H1 (cell line): Measurements from ENCODE around the gene GPC6. TPM values are rescaled to one million over a fixed set of nuclear protein-coding genes. Genes with fewer than 3 reads are reported as not detected.

Experiments used
- CTCF ChIA-PET: fragments of 300-600 bp; sonication (Branson Sonifier 250); formaldehyde crosslinking; loops from one replicate; lab custom pipeline; 2021; ENCODE audit not compliant: partially characterized antibody; lab: Charles Lee
- POLR2A ChIA-PET: fragments of 300-600 bp; sonication (Branson Sonifier 250); formaldehyde crosslinking; loops from one replicate; lab custom pipeline; 2021; ENCODE audit warnings: inconsistent platforms; ENCODE audit not compliant: partially characterized antibody; lab: Charles Lee
- DNase-seq, 2 experiments: peaks; one replicate each; pipeline versions ENCODE4 v3.0.0 to v3.0.0-alpha.2; 2010 to 2022; ENCODE audit warnings: low spot score in 2 of 2, low read depth in 1 of 2, mixed read lengths in 1 of 2
- FAIRE-seq: peaks from 2 replicates; lab custom pipeline; 2011; peaks lifted over from hg19 to GRCh38; lab: Jason Lieb, UNC
- H2AFZ ChIP-seq: 2 replicates; pipeline ENCODE4 v1.8.1; 2012; ENCODE audit warnings: low read length, inconsistent platforms
- H2AK5ac ChIP-seq: 2 replicates; pipeline ENCODE4 v1.6.1; 2013; ENCODE audit warnings: low read depth, low read length
- H2BK120ac ChIP-seq: replicated peaks from 2 replicates; pipeline ENCODE3; 2013; ENCODE audit warnings: low read depth, low read length, inconsistent platforms
- H2BK12ac ChIP-seq: 2 replicates; pipeline ENCODE4 v1.6.1; 2013; ENCODE audit warnings: low read depth, low read length
- H2BK15ac ChIP-seq: 2 replicates; pipeline ENCODE4 v1.6.1; 2013; ENCODE audit warnings: low read length
- H2BK20ac ChIP-seq: 2 replicates; pipeline ENCODE4 v1.6.1; 2013; ENCODE audit warnings: low read length
- H2BK5ac ChIP-seq: 2 replicates; pipeline ENCODE4 v1.6.1; 2013; ENCODE audit warnings: low read depth, low read length
- H3K14ac ChIP-seq: 2 replicates; pipeline ENCODE4 v1.6.1; 2013; ENCODE audit warnings: inconsistent platforms; ENCODE audit not compliant: insufficient read length
- H3K18ac ChIP-seq: 2 replicates; pipeline ENCODE4 v1.6.1; 2013; ENCODE audit warnings: low read length; ENCODE audit errors: extremely low read depth
- H3K23ac ChIP-seq: 2 replicates; pipeline ENCODE4 v1.6.1; 2013; ENCODE audit warnings: inconsistent platforms; ENCODE audit not compliant: insufficient read length
- H3K23me2 ChIP-seq: 2 replicates; pipeline ENCODE4 v1.6.1; 2013; ENCODE audit warnings: low read depth, low read length
- H3K27ac ChIP-seq: 2 replicates; pipeline ENCODE4 v1.6.1; 2011; ENCODE audit warnings: low read depth, low read length, inconsistent platforms
- H3K27me3 ChIP-seq, 4 experiments: replicated peaks in 1 of 4; 1 replicate in 1 of 4; 2 replicates in 3 of 4; pipeline versions ENCODE4 v1.6.1 to v1.8.1; 2011 to 2013; ENCODE audit warnings: low read length in 3 of 4, mild to moderate bottlenecking in 3 of 4, inconsistent platforms in 2 of 4, mixed read lengths in 2 of 4, moderate library complexity in 1 of 4; ENCODE audit not compliant: control insufficient read depth in 3 of 4, insufficient read depth in 3 of 4; ENCODE audit errors: extremely low read depth in 1 of 4
- H3K36me3 ChIP-seq, 4 experiments: 2 replicates each; pipeline versions ENCODE4 v1.6.1 to v1.8.1; 2011 to 2013; ENCODE audit warnings: mild to moderate bottlenecking in 4 of 4, low read length in 3 of 4, moderate library complexity in 2 of 4, control low read depth in 1 of 4, inconsistent platforms in 1 of 4; ENCODE audit not compliant: insufficient read depth in 4 of 4, control insufficient read depth in 2 of 4
- H3K4ac ChIP-seq: replicated peaks from 2 replicates; pipeline ENCODE3; 2013; ENCODE audit warnings: low read length, low read depth, mixed read lengths, inconsistent platforms; ENCODE audit not compliant: insufficient read length
- H3K4me1 ChIP-seq, 4 experiments: replicated peaks in 1 of 4; 1 replicate in 1 of 4; 2 replicates in 3 of 4; pipeline versions ENCODE4 v1.6.1 to v1.8.1; 2011 to 2013; ENCODE audit warnings: low read length in 3 of 4, inconsistent platforms in 2 of 4, mixed read lengths in 1 of 4; ENCODE audit not compliant: insufficient read depth in 4 of 4, control insufficient read depth in 3 of 4
- H3K4me2 ChIP-seq, 2 experiments: 2 replicates each; pipeline versions ENCODE4 v1.6.1 to v1.8.1; 2011 to 2013; ENCODE audit warnings: low read depth in 2 of 2, low read length in 2 of 2, control low read depth in 1 of 2, inconsistent platforms in 1 of 2, mild to moderate bottlenecking in 1 of 2; ENCODE audit not compliant: insufficient read depth in 1 of 2
- H3K4me3 ChIP-seq, 4 experiments: fragments of 200-600, 300-600 bp in 1 of 4; sonication (generic), shearing (Covaris generic), sonication (Bioruptor Twin) in 1 of 4; 2 replicates each; pipeline versions ENCODE4 v1.5.1 to v1.8.1; 2011 to 2016; ENCODE audit warnings: low read length in 4 of 4, low read depth in 3 of 4, control low read depth in 2 of 4, inconsistent platforms in 2 of 4, mild to moderate bottlenecking in 2 of 4, mixed read lengths in 1 of 4, moderate library complexity in 1 of 4; ENCODE audit not compliant: insufficient read depth in 2 of 4; ENCODE audit errors: extremely low read depth in 1 of 4
- H3K56ac ChIP-seq: replicated peaks from 2 replicates; pipeline ENCODE3; 2013; ENCODE audit warnings: low read depth, mild to moderate bottlenecking, mixed read lengths, low read length, inconsistent platforms; ENCODE audit not compliant: insufficient read length
- H3K79me1 ChIP-seq: 2 replicates; pipeline ENCODE4 v1.6.1; 2013; ENCODE audit warnings: low read depth, low read length, control low read depth
- H3K79me2 ChIP-seq, 2 experiments: 2 replicates each; pipeline versions ENCODE4 v1.6.1 to v1.8.1; 2012 to 2013; ENCODE audit warnings: low read length in 2 of 2, mild to moderate bottlenecking in 2 of 2, inconsistent platforms in 1 of 2; ENCODE audit not compliant: insufficient read depth in 2 of 2, control insufficient read depth in 1 of 2
- H3K9ac ChIP-seq, 4 experiments: replicated peaks in 1 of 4; 1 replicate in 1 of 4; 2 replicates in 3 of 4; pipeline versions ENCODE4 v1.6.1 to v1.8.1; 2011 to 2013; ENCODE audit warnings: low read depth in 3 of 4, low read length in 3 of 4, control low read depth in 2 of 4, mild to moderate bottlenecking in 2 of 4, moderate library complexity in 2 of 4, inconsistent platforms in 1 of 4; ENCODE audit errors: extremely low read depth in 1 of 4
- H3K9me3 ChIP-seq, 2 experiments: 2 replicates each; pipeline versions ENCODE4 v1.6.1 to v1.8.1; 2012 to 2013; ENCODE audit warnings: mild to moderate bottlenecking in 2 of 2, moderate library complexity in 2 of 2, control low read depth in 1 of 2, inconsistent platforms in 1 of 2, low read depth in 1 of 2, low read length in 1 of 2, mixed read lengths in 1 of 2; ENCODE audit not compliant: insufficient read depth in 2 of 2
- H4K20me1 ChIP-seq, 2 experiments: replicated peaks in 1 of 2; 2 replicates each; pipeline versions ENCODE3 to v1.8.1; 2011 to 2013; ENCODE audit warnings: inconsistent platforms in 2 of 2, low read length in 2 of 2, mild to moderate bottlenecking in 1 of 2; ENCODE audit not compliant: insufficient read depth in 2 of 2, control insufficient read depth in 1 of 2
- H4K5ac ChIP-seq: 2 replicates; pipeline ENCODE4 v1.6.1; 2013; ENCODE audit warnings: low read length, low read depth, mixed read lengths, inconsistent platforms; ENCODE audit not compliant: insufficient read length
- H4K8ac ChIP-seq: 2 replicates; pipeline ENCODE4 v1.8.0; 2013; ENCODE audit warnings: mild to moderate bottlenecking, moderate library complexity, low read length, inconsistent platforms; ENCODE audit not compliant: insufficient read depth; ENCODE audit errors: extremely low read depth
- H4K91ac ChIP-seq: replicated peaks from 2 replicates; pipeline ENCODE3; 2013; ENCODE audit warnings: low read length, mixed read lengths, inconsistent platforms; ENCODE audit not compliant: insufficient read length
- GTF2F1 ChIP-seq: IDR thresholded peaks from 2 replicates; pipeline ENCODE4 v1.6.1; 2012; ENCODE audit warnings: low read depth, low read length, improper control_type of control experiment, borderline replicate concordance
- JUND ChIP-seq: IDR thresholded peaks from 2 replicates; pipeline ENCODE4 v1.6.1; 2011; ENCODE audit warnings: mild to moderate bottlenecking, improper control_type of control experiment, low read length
- KDM1A ChIP-seq: fragments of 200-600, 300-600 bp; sonication (generic); IDR thresholded peaks from 2 replicates; pipeline ENCODE4 v1.7.1; 2016; ENCODE audit warnings: mild to moderate bottlenecking, low read length, borderline replicate concordance
- TBP ChIP-seq: IDR thresholded peaks from 2 replicates; pipeline ENCODE4 v1.6.1; 2011; ENCODE audit warnings: low read depth, low read length, improper control_type of control experiment
- ZNF274 ChIP-seq: IDR thresholded peaks from 2 replicates; pipeline ENCODE4 v1.7.0; 2012; ENCODE audit warnings: low read length, borderline replicate concordance; ENCODE audit errors: extremely low read depth
- WGBS, 2 experiments: shearing (Covaris generic) in 1 of 2; methylation state at CpG; one replicate each; pipeline versions ENCODE4 v1.1.6 to v1.1.7; 2013 to 2015; ENCODE audit warnings: low lambda C conversion rate in 2 of 2, mixed read lengths in 2 of 2, inconsistent platforms in 1 of 2, low coverage in 1 of 2, missing lambda C conversion rate in 1 of 2; ENCODE audit not compliant: insufficient replicate concordance in 2 of 2, insufficient coverage in 1 of 2, insufficient read length in 1 of 2; ENCODE audit errors: extremely low coverage in 1 of 2, missing lambda C conversion rate in 1 of 2; 5-methylcytosine and 5-hydroxymethylcytosine counted together
- polyA plus RNA-seq, 7 experiments: library from polyadenylated mRNA; depleted of rRNA in 3 of 7; stranded (reverse) in 5 of 7; unstranded in 2 of 7; fragments of >200 nt in 5 of 7; fragments of 200-250 nt in 2 of 7; gene quantifications; 1 replicate in 5 of 7; 2 replicates in 1 of 7; 4 replicates in 1 of 7; pipeline versions ENCODE4 v1.2.1 to v1.2.3, GENCODE V29; 2011 to 2013; ENCODE audit warnings: missing spikeins in 2 of 7, mixed read lengths in 2 of 7
- total RNA-seq: library from RNA; stranded (reverse); fragmentation: NEBNext Ultra II Directional; extraction: Animal tissue kit (Norgen Biotek cat#: 25700); gene quantifications from 2 replicates; pipeline ENCODE4 v1.2.1, GENCODE V29; 2021

GPC6 gene
- total and polyA plus RNA-seq, 2 of the 8 experiments (the other 6 are each of a cell fraction or from before 2014, with no cell fraction given): 5.4 to 12.0 TPM

DNA sequence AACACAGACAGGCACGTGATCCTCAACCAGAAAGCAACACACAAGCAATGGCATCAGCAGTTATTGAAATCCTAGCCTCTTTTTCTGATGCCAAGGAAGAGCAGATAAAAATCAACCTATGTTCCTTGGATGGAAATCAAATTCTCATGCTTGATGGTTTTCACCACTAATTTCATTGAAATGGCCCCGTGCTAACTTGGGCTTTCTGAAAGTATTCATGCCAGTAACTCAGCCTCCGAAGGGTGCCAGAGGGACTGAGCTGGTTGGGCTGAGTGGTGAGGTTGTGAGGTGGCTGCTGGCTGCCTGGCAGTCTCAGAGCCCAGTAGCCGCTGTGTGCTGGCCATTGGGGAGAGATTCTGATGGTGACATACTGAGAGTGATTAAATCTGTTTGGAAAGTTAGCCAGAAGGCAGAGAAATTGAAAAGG is 943.6 kb downstream of the GPC6 start:
- Histone ChIP-seq H3K36me3 (no peaks in the 10 kb centered on the region), H3K79me1 (no peaks in the 10 kb centered on the region), H3K4me2 (no peak overlapping the region), H3K9me3 (no peaks in the 10 kb centered on the region), H3K4ac (no peak overlapping the region), H3K27ac (no peak overlapping the region), H4K20me1 (no peaks in the 10 kb centered on the region), H2AK5ac (no peak overlapping the region), H3K4me3 (no peak overlapping the region), H3K23ac (no peak overlapping the region), H2BK15ac (no peak overlapping the region), H2BK20ac (no peak overlapping the region), H4K5ac (no peak overlapping the region), H4K8ac (no peak overlapping the region), H3K27me3 (no peaks in the 10 kb centered on the region), H3K9ac (no peak overlapping the region), H3K23me2 (no peaks in the 10 kb centered on the region), H2AFZ (no peak overlapping the region), H2BK12ac (no peak overlapping the region), H3K14ac (no peak overlapping the region), H3K18ac (no peak overlapping the region), H3K56ac (no peak overlapping the region), H3K4me1 (peaks cover 0 to 9% (median 4%) of the 10 kb centered on the region in 4 experiments; a peak in 3 of 7 replicates), H4K91ac (no peak overlapping the region), H2BK5ac (no peak overlapping the region), H2BK120ac (no peak overlapping the region), H3K79me2 (no peaks in the 10 kb centered on the region)
- 70% methylated on average over 4 of the region's 4 CpGs; no CpG with 5 or more reads in 1 of the 2 experiments for WGBS, 2 experiments
- TF ChIP-seq ZNF274: no peak
- TF ChIP-seq TBP: no peak
- TF ChIP-seq GTF2F1: no peak
- no peak for TF ChIP-seq KDM1A
- no peak for TF ChIP-seq JUND
- no peak for FAIRE-seq
- ChIA-PET CTCF (no interaction called here), POLR2A (no interaction called here)
- DNase-seq: no peak
